Bronchial epithelial cell (primary cell): Measurements from ENCODE around the gene G6PC2. TPM values are rescaled to one million over a fixed set of nuclear protein-coding genes. Genes with fewer than 3 reads are reported as not detected.
A peak's percentile ranks its signal among the peaks of the same experiment; 100 is the strongest.

Experiments
- DNase-seq: peaks from one replicate; pipeline ENCODE4 v3.0.0-alpha.2; 2010; ENCODE audit warnings: low read depth
- FAIRE-seq: peaks from 2 replicates; lab custom pipeline; 2011; peaks lifted over from hg19 to GRCh38; lab: Jason Lieb, UNC
- H3K27me3 ChIP-seq: 2 replicates; pipeline ENCODE4 v1.5.1; 2011; ENCODE audit warnings: low read length; ENCODE audit not compliant: control insufficient read depth, insufficient read depth
- H3K36me3 ChIP-seq: 2 replicates; pipeline ENCODE4 v1.5.1; 2011; ENCODE audit warnings: low read length; ENCODE audit not compliant: control insufficient read depth, insufficient read depth
- H3K4me3 ChIP-seq: 2 replicates; pipeline ENCODE4 v1.5.1; 2011; ENCODE audit warnings: mild to moderate bottlenecking, low read depth, low read length, control low read depth
- CTCF ChIP-seq: IDR thresholded peaks from 2 replicates; pipeline ENCODE4 v1.5.1; 2011; ENCODE audit warnings: mild to moderate bottlenecking, moderate library complexity, low read length, control low read depth, inconsistent platforms; ENCODE audit not compliant: insufficient read depth, severe bottlenecking
- total RNA-seq: library from RNA; depleted of rRNA; stranded (reverse); fragments of >200 nt; gene quantifications from 2 replicates; pipeline ENCODE4 v1.2.1, GENCODE V29; 2014

Gene G6PC2
- total RNA-seq = not detected in 2 replicates

- Histone ChIP-seq H3K4me3 (no peak within 1 kb of the TSS), H3K27me3 (no peaks in the 10 kb centered on the region), H3K36me3 (no peaks in the 10 kb centered on the region)
- no peak for FAIRE-seq
- no peak for TF ChIP-seq CTCF
- no peak for DNase-seq
Observed at GRCh38 chr2:168901003-168901402, at the start of gene G6PC2. Gene G6PC2 (plus strand): TSS chr2:168901291. CDS start chr2:168901332, 41 bp downstream.

- Histone ChIP-seq H3K27me3 (no peaks in the 10 kb centered on the region), H3K4me3 (no peak overlapping the region), H3K36me3 (no peaks in the 10 kb centered on the region)
- no peak for TF ChIP-seq CTCF
- FAIRE-seq = peak; percentile 60
- DNase-seq = peak; percentile 90
Observed at GRCh38 chr2:168851674-168852320, 49.3 kb upstream of the G6PC2 start.

GRCh38 chr2:168852481-168852880 is 48.6 kb upstream of the G6PC2 start:
- H3K36me3 ChIP-seq = no peaks in the 10 kb centered on the region
- no peak for FAIRE-seq
- no peaks in the 10 kb centered on the region for H3K27me3 ChIP-seq
- no peak overlapping the region for H3K4me3 ChIP-seq
- no peak for DNase-seq
- no peak for TF ChIP-seq CTCF

- FAIRE-seq (no peak), DNase-seq (peak; percentile 65)
- TF ChIP-seq CTCF = no peak
- Histone ChIP-seq H3K36me3 (no peaks in the 10 kb centered on the region), H3K27me3 (no peaks in the 10 kb centered on the region), H3K4me3 (no peak overlapping the region)
Observed at GRCh38 chr2:168853471-168853870, 47.6 kb upstream of the G6PC2 start.

GRCh38 chr2:168854651-168855050 is 46.4 kb upstream of the G6PC2 start:
- DNase-seq = no peak
- TF ChIP-seq CTCF = no peak
- Histone ChIP-seq H3K27me3 (no peaks in the 10 kb centered on the region), H3K4me3 (no peak overlapping the region), H3K36me3 (no peaks in the 10 kb centered on the region)
- no peak for FAIRE-seq

GRCh38 chr2:168855601-168856000 is 45.5 kb upstream of the G6PC2 start:
- DNase-seq = no peak
- Histone ChIP-seq H3K36me3 (no peaks in the 10 kb centered on the region), H3K4me3 (no peak overlapping the region), H3K27me3 (no peaks in the 10 kb centered on the region)
- FAIRE-seq = no peak
- TF ChIP-seq CTCF = no peak
